ENCODE measurements around the gene SCN7A.

The SCN7A gene

DNA sequence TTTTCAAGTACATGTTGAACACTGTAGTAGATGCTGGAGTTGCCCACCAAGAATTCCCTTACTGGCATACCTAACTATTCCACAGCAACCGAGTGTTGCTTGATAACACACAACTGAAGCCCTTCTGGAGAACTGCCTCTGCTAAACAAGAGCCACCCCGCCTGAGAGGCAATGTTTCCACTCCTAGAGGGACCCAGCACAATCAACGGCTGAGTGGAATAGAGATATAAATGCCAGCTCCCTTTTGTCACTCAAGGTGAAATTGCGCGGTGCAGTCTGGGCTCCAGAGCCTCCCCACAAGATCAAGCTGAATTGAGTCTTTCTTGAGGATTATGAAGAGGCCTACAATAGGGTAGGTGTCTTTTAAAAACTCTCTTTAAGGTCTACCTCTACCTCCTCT, 69.2 kb downstream of the SCN7A start:
- no peak for DNase-seq (ENCODE audit: low read depth)
- no peak overlapping the region for H3K4me3 ChIP-seq (ENCODE audit: low read depth, low read length)
- TF ChIP-seq, protein P1, sequence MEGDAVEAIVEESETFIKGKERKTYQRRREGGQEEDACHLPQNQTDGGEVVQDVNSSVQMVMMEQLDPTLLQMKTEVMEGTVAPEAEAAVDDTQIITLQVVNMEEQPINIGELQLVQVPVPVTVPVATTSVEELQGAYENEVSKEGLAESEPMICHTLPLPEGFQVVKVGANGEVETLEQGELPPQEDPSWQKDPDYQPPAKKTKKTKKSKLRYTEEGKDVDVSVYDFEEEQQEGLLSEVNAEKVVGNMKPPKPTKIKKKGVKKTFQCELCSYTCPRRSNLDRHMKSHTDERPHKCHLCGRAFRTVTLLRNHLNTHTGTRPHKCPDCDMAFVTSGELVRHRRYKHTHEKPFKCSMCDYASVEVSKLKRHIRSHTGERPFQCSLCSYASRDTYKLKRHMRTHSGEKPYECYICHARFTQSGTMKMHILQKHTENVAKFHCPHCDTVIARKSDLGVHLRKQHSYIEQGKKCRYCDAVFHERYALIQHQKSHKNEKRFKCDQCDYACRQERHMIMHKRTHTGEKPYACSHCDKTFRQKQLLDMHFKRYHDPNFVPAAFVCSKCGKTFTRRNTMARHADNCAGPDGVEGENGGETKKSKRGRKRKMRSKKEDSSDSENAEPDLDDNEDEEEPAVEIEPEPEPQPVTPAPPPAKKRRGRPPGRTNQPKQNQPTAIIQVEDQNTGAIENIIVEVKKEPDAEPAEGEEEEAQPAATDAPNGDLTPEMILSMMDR (conservative IDR thresholded peaks at IDR 0.05; ENCODE audit: low read depth, low read length) = no peak

DNA sequence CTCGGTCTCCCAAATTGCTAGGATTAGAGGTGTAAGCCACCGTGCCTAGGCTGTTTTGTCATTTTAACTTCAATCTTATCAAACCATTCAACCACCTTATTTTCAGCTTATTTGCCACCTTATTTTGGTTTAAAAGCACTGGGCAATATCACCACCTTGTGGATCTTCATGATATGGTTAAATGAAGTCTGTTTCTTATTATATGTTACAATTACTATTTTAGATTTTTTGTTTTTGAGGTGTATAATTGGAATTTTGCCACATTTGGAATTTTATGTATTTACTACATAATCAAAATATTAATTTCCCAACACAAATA, 74.5 kb downstream of the SCN7A start:
- TF ChIP-seq, protein P1 (conservative IDR thresholded peaks at IDR 0.05; ENCODE audit: low read depth, low read length) = peak; percentile 63
- DNase-seq (ENCODE audit: low read depth) = peak; percentile 81
- H3K4me3 ChIP-seq (ENCODE audit: low read depth, low read length) = no peak overlapping the region

DNA sequence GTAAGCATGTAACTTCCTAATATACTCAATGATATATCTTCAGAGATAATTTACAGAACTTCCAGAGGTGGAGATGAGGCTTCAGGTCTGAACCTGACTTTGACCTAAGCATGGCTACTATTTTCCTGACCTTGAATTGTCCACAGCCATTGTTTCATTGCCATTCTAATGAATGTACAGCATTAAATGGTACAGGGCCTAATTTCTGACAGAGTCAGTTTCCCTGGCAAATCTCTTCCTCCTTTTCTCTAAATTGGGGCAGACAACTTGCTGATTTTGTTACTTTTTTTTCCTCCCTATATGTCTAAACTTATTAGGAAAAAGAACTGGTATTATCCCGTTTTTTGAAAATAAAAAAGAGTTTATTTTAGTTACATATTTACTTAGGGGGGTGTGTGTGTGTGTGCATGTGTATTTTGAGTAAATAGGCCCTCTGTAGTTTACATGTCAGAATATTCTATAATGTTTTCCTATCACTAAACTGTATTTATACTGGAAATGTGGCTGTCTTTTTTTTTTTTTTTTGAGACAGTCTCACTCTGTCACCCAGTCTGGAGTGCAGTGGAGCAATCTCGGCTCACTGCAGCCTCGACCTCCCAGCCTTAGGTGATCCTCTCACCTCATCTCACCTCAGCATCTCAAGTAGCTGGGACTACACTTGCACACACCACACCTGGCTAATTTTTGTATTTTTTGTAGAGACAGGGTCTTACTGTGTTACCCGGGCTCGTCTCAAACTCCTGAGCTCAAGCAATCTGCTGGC, 75.0 kb downstream of the SCN7A start:
- TF ChIP-seq, protein P1 (conservative IDR thresholded peaks at IDR 0.05; ENCODE audit: low read depth, low read length) = no peak
- H3K4me3 ChIP-seq (ENCODE audit: low read depth, low read length) = no peak overlapping the region
- no peak for DNase-seq (ENCODE audit: low read depth)

DNA sequence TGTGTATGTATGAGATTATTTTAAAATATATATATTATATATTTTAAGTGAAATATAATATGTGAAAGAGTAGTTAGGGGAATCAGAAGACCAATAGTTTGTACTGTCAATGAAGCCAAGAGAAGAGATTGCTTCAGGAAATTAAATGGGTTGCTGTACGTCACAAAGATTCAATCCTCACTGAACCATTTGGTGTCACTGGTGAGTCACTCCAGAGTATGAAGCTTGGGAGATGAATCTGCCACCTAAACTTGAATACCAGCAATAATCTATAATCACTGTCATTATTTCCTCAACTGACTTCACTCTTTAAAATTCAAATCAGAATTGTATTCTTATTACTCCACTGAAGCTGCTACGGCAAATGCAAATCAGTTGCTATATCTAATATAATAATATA, 76.4 kb downstream of the SCN7A start:
- no peak overlapping the region for H3K4me3 ChIP-seq (ENCODE audit: low read depth, low read length)
- DNase-seq (ENCODE audit: low read depth) = peak; percentile 74
- TF ChIP-seq, protein P1 (conservative IDR thresholded peaks at IDR 0.05; ENCODE audit: low read depth, low read length) = peak; percentile 31

DNA sequence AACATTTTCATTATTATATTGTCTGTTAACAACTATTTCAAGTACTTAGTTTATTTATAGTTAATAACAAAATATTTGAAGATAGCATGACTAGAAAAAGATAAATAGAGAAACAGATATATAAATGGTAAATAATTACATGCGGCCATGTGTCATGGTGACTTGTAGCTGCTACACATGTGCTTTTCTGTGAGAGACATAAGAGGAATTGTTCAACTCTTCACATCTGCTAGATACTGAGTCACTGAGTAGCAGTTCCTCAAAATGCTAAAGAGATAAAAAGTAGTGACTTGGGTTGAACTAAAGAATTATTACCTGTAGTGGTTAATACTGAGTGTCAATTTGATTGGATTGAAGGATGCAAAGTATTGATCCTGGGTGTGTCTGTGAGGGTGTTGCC, 80.8 kb downstream of the SCN7A start:
- TF ChIP-seq, protein P1 (conservative IDR thresholded peaks at IDR 0.05; ENCODE audit: low read depth, low read length) = no peak
- peak; percentile 14 for DNase-seq (ENCODE audit: low read depth)
- no peak overlapping the region for H3K4me3 ChIP-seq (ENCODE audit: low read depth, low read length)

DNA sequence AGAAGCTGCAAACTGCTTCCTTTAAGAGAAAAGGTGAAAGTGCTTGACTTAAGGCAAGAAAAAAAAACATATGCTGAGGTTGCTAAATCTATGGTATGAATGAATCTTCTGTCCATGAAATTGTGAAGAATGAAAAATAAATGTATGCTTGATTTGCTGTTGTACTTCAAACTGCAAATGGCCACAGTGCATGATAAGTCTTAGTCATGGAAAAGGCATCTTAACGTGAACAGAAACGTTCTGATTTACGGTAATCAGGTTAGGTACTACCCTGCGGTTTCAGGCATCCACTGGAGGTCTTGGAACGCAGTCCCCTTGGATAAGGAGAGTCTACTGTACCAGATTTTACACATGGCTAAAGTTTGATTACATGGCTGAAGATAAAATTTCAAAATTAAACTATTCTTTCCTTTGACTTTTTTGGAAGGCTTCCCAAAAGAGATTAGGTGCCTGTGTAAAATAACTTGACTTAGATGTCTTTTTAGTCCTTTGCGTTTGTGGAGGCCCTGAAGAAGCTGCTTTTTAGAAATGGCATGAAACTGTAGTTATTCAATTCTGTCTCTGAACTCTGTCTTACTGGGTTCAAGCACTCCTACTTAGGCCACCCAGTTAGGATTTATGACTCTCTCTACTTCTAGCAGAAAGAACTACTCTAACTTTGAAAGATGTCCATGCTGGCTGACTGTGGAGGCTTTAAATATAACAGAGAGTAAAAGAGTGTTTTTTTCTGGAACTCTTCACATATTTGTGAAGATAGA, 82.4 kb downstream of the SCN7A start:
- H3K4me3 ChIP-seq (ENCODE audit: low read depth, low read length) = no peak overlapping the region
- TF ChIP-seq, protein P1 (conservative IDR thresholded peaks at IDR 0.05; ENCODE audit: low read depth, low read length) = no peak
- DNase-seq (ENCODE audit: low read depth) = peak; percentile 72

All from choroid plexus epithelial cell (primary cell).